Left ventricle myocardium superior (tissue), 1 donor: ENCODE data around the gene RNF186. TPM values are rescaled to one million over a fixed set of nuclear protein-coding genes. Genes with fewer than 3 reads are reported as not detected.
"Not testable (repeated sequence)": the region's sequence is repeated elsewhere in the genome, so short reads cannot be mapped to it uniquely, and the experiment has no call there.

ENCODE experiments used
- ATAC-seq: fragments of 200-7000 bp; cut with Tn5 transposase; one replicate; pipeline ENCODE4 v1.9.1; 2020; ENCODE audit warnings: mild to moderate bottlenecking, moderate library complexity
- DNase-seq: peaks from one replicate; pipeline ENCODE4 v3.0.0-alpha.2; 2020
- intact Hi-C: fragments of 100-400 bp; cut with micrococcal nuclease; formaldehyde crosslinking; loops from one replicate; pipeline ENCODE4 v1.11.0; 2022
- total RNA-seq: library from RNA; stranded (reverse); fragmentation: NEBNext Ultra II Directional; extraction: Animal tissue kit (Norgen Biotek cat#: 25700); gene quantifications from one replicate; pipeline ENCODE4 v1.2.1, GENCODE V29; 2021
- donor health status: DM: no; HTN: yes; CAD: no; lungs with severe emphysema.

The RNF186 gene
- total RNA-seq, 1 donor from 2014 or later: not detected

- DNase-seq (peak; percentile 81), ATAC-seq (peak; percentile 89)
- intact Hi-C loops: no loop called here
Measured at GRCh38 chr1:19799230-19800075, 15.6 kb downstream of the RNF186 start, which contains the start of gene TMCO4. Gene TMCO4, minus strand, starts transcription at chr1:19799916. Its CDS starts 19,158 bp downstream, at chr1:19780758.

DNA sequence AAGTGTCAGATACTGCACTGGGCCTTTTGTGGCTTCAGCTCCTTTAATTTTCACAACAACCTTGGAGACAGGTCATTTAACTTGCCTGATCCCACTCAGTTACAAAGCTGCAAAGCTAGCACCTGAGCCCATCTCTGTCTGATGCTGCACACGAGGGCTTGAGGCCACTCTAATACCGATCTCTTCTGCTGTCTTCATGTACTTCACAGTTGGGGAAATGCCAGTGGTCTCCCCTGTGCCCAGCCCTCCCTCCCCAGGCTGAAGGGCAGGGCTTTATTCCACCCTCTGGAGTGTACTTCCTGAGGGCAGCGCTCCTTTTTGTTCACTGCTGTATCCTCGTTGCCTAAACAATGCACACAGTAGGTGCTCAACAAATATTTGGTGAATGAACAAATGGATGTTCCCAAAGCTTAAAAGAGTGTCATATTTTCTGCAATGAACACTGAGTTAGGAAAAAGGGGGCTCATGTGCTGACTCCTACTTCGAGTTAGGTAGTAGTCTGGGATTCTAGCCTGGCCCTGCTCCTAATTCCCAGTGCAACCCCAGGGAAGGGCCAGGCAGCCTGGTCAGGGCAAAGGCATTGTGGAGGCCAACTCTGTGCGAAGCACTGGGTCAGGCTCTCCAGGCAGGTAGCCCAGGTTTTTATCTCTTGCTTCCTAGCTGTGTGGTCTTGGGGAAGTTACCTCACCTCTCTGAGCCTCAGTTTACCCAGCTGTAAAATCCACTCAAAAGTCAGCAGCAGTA is 16.4 kb downstream of the RNF186 start:
- peak; percentile 5 for ATAC-seq
- no peak for DNase-seq
- intact Hi-C loops: no loop called here

DNA sequence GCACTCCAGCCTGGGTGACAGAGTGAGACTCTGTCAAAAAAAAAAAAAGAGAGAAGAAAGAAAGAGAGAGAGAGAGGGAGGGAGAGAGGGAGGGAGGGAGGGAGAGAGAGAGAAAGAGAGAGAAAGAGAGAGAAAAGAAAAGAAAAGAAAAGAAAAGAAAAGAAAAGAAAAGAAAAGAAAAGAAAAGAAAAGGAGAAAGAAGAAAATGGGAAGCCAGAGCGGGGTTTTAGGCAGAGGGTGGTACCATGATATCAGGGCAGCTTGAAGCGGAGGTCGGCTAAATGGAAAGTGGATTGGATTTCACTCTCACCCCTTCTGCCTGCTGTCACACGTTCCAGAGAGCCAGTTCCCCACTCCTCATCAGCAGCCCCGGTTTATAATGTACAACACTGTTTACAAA is 17.3 kb downstream of the RNF186 start:
- ATAC-seq: no peak
- no peak for DNase-seq
- intact Hi-C loops: no loop called here

GRCh38 chr1:19794583-19794982 is 20.5 kb downstream of the RNF186 start:
- intact Hi-C loops: no loop called here
- ATAC-seq: no peak
- no peak for DNase-seq

DNA sequence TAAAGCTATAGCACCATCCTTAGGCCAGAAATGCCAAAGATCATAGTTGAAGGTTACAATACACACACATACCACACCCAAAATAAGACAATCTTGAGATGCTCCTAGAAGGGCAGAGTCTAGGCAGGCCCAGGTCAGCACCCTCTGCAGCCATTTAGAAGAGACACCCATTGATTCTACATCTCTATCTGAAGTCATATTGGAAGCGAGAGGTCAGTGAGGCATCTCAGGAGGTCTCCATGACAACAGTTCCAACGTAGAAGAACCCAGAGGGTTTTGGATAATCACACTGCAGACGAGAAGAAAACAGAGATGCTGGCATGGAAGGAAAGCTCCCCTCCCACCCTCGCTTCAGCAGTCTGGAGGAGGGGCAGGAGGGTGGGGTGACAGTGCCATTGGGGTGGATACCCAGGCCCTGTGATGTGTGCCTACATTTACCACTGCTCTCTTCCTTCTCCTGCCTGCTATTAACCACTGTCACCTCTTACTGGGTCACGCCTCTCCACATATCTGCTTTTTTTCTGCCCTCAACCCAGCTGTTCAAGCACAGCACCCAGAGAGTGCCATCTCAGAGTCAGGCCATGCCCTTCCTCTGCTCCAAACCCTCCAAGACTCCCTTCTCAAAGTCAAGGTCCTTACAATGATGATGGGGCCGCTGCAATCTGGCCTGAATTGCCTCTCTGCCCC is 21.6 kb downstream of the RNF186 start:
- intact Hi-C loops: no loop called here

GRCh38 chr1:19792237-19793002 is 22.7 kb downstream of the RNF186 start:
- DNase-seq (no peak), ATAC-seq (no peak)
- intact Hi-C loops: no loop called here

More for the DNA sequence above, 21.6 kb downstream of the RNF186 start:
- no peak for DNase-seq
- no peak for ATAC-seq

DNA sequence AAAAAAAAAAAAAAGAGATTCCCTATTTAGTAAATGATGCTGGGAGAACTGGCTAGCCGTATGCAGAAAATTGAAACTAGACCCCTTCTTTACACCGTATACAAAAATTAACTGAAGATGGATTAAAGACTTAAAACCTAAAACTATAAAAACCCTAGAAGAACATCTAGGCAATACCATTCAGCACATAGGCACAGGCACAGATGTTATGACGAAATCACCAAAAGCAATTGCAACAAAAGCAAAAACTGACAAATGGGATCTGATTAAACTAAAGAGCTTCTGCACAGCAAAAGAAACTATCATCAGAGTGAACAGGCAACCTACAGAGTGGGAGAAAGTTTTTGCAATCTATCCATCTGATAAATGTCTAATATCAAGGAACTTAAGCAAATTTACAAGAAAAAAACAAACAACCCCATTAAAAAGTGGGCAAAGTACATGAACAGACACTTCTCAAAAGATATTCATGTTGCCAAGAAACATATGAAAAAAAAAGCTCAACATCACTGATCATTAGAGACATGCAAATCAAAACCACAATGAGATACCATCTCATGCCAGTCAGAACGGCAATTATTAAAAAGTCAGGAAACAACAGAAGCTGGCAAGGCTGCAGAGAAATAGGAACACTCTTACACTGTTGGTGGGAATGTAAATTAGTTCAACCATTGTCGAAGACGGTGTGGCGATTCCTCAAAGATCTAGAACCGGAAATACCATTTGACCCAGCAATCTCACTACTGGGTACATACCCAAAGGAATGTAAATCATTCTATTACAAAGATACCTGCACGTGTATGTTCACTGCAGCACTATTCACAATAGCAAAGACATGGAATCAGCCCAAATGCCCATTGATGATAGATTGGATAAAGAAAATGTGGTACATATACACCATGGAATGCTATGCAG is 24.8 kb downstream of the RNF186 start:
- DNase-seq, ATAC-seq, intact Hi-C loops: not testable (repeated sequence)

- intact Hi-C loops: no loop called here
- DNase-seq: no peak
- ATAC-seq: no peak
Measured at GRCh38 chr1:19786988-19787423, 28.1 kb downstream of the RNF186 start.

DNA sequence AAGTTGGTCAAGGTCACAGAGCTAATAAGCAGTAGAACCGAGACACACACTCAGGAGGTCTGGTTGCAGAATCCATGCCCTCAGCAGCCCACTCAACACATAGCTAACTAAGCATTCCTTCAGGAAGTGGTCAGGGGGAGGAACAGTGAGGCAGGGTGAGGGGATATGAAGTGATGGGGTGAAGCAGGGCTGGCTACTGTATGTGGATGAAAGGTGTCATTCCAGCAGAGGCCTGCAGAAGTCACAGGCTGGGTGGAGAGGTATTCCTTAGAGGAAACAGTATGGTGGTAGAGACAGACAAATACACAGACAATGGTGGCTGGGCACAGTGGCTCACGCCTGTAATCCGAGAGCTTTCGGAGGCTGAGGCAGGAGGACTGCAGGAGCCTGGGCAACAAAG is 29.4 kb downstream of the RNF186 start:
- no peak for ATAC-seq
- DNase-seq: no peak
- intact Hi-C loops: no loop called here

- intact Hi-C loops: no loop called here
- DNase-seq (no peak), ATAC-seq (no peak)
Measured at GRCh38 chr1:19780267-19780877, 34.7 kb downstream of the RNF186 start.

- intact Hi-C loops: no loop called here
- ATAC-seq (no peak), DNase-seq (no peak)
Measured at GRCh38 chr1:19776933-19777332, 38.1 kb downstream of the RNF186 start.

DNA sequence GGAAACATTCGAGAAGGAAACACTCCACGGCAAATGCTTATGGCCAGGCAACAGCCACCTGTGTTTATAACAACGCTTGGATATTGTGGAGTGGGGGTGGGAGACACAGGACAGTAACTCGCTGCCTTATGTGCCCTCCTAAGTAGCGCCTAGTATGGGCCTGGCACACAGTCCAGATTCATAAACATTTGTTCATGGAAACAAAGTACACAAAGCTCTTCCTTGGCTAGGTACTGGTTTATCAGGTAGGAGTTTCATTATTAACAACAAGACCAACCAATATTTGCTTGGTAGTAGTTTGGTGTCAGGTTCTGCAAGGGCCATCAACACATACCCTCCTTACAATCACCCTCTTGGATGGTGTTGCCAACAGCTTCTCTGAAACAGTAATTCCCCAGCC is 38.8 kb downstream of the RNF186 start:
- DNase-seq (no peak), ATAC-seq (no peak)
- intact Hi-C loops: no loop called here

DNA sequence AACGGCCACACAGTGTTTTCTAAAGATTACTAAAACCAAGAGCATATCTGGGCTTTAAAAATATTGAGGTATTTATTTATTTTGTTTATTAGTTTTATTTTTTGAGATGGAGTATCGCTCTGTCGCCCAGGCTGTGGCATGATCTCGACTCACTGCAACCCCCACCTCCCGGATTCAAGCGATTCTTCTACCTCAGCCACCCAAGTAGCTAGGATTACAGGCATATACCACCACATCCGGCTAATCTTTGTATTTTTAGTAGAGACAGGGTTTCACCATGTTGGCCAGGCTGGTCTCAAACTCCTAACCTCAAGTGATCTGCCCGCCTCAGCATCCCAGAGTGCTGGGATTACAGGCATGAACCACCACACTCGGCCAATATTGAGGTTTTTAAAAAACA is 39.3 kb downstream of the RNF186 start:
- intact Hi-C loops: no loop called here
- DNase-seq: no peak
- ATAC-seq: no peak

DNA sequence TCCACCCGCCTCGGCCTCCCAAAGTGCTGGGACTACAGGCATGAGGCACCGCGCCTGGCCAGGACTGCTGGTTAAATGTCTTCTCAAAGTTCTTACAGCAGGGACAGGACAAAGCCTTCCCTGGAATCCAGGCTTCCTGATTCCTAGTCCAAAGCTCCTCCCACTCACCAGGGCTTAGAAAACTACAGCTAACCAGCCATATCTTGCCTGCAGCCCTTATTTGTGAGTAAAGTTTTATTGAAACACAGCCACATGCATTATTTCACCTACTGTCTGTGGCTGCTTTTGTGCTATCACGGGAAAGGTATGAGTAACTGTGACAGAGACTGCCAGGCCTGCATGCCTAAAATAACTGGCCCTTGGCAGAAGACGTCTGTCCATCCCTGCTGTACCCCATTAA is 39.8 kb downstream of the RNF186 start:
- intact Hi-C loops: no loop called here
- DNase-seq: no peak
- no peak for ATAC-seq

DNA sequence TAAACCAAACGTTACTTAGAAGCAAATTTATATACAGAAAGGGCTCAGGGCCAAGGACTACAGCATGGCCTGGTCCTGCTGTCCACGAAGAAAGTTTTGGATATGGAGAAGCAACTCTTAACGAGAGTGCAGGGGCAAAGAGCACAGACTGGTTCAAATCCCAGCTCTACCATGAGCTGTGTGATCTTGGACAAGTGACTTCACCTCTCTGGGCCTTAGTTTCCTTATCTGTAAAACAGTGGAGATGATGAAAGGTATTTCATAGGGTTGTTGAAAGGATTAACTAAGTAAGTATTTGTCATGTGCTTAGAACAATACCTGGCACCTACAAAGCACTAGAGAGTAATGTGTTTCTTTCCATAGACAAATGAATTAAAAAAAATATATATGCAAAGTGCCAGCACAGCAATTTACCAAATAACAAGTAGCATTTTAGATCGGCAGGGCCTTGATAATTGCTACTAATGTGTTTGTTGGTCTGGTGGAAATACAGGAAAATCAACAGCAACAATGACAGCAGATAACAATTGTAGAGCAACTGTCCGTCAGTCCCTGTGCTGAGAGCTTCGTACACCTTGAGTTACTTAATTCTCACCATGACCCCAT is 40.8 kb downstream of the RNF186 start:
- intact Hi-C loops: no loop called here
- DNase-seq (no peak), ATAC-seq (no peak)

- intact Hi-C loops: no loop called here
- DNase-seq (no peak), ATAC-seq (no peak)
Measured at GRCh38 chr1:19773485-19773884, 41.6 kb downstream of the RNF186 start.

- DNase-seq (no peak), ATAC-seq (no peak)
- intact Hi-C loops: no loop called here
Measured at GRCh38 chr1:19772053-19772452, 43.0 kb downstream of the RNF186 start.
